ENCODE results near the gene SNRNP35.

The SNRNP35 gene

GRCh38 chr12:123494124-123494851 is 36.3 kb downstream of the SNRNP35 start (continued):
- TF ChIP-seq TSHZ2 (CRISPR knock-in tag; IDR thresholded peaks at IDR 0.05) (no peak), ZC3H10 (CRISPR knock-in tag; IDR thresholded peaks at IDR 0.05) (no peak), CSRNP3 (CRISPR knock-in tag; IDR thresholded peaks at IDR 0.05) (no peak), PPARA (CRISPR knock-in tag; IDR thresholded peaks at IDR 0.05; ENCODE audit: borderline replicate concordance) (no peak), TCF4 (CRISPR knock-in tag; IDR thresholded peaks at IDR 0.05; ENCODE audit: borderline replicate concordance) (no peak)

- no peak for TF ChIP-seq BACH2 (CRISPR knock-in tag; IDR thresholded peaks at IDR 0.05; ENCODE audit: borderline replicate concordance)
- TF ChIP-seq CSDC2 (CRISPR knock-in tag; IDR thresholded peaks at IDR 0.05), result no peak
- TF ChIP-seq ZNF565 (CRISPR knock-in tag; conservative IDR thresholded peaks at IDR 0.05; ENCODE audit: low read depth), result no peak
- TF ChIP-seq, protein P1, sequence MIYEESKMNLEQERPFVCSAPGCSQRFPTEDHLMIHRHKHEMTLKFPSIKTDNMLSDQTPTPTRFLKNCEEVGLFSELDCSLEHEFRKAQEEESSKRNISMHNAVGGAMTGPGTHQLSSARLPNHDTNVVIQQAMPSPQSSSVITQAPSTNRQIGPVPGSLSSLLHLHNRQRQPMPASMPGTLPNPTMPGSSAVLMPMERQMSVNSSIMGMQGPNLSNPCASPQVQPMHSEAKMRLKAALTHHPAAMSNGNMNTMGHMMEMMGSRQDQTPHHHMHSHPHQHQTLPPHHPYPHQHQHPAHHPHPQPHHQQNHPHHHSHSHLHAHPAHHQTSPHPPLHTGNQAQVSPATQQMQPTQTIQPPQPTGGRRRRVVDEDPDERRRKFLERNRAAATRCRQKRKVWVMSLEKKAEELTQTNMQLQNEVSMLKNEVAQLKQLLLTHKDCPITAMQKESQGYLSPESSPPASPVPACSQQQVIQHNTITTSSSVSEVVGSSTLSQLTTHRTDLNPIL (CRISPR knock-in tag; IDR thresholded peaks at IDR 0.05; ENCODE audit: low read depth), result no peak
- no peak for TF ChIP-seq PPARA (CRISPR knock-in tag; IDR thresholded peaks at IDR 0.05; ENCODE audit: borderline replicate concordance)
- TF ChIP-seq SNAI2 (CRISPR knock-in tag; IDR thresholded peaks at IDR 0.05), result no peak
- no peak for TF ChIP-seq ZNF70 (CRISPR knock-in tag; IDR thresholded peaks at IDR 0.05)
- TF ChIP-seq GLIS3 (CRISPR knock-in tag; IDR thresholded peaks at IDR 0.05), result no peak
- no peak for TF ChIP-seq TSHZ2 (CRISPR knock-in tag; IDR thresholded peaks at IDR 0.05)
- no peak for TF ChIP-seq OSR1 (CRISPR knock-in tag; IDR thresholded peaks at IDR 0.05)
- no peak for TF ChIP-seq ZFP30 (CRISPR knock-in tag; IDR thresholded peaks at IDR 0.05)
- no peak for TF ChIP-seq PATZ1 (CRISPR knock-in tag; IDR thresholded peaks at IDR 0.05; ENCODE audit: borderline replicate concordance)
- TF ChIP-seq ZNF8 (CRISPR knock-in tag; IDR thresholded peaks at IDR 0.05), result no peak
- no peak for TF ChIP-seq ARNTL (CRISPR knock-in tag; IDR thresholded peaks at IDR 0.05; ENCODE audit: borderline replicate concordance, low read depth)
- no peak for TF ChIP-seq ESRRG (CRISPR knock-in tag; IDR thresholded peaks at IDR 0.05)
- no peak for TF ChIP-seq RARB (CRISPR knock-in tag; IDR thresholded peaks at IDR 0.05)
- TF ChIP-seq ZFP3 (CRISPR knock-in tag; IDR thresholded peaks at IDR 0.05), result no peak
- ATAC-seq, result no peak
Measured at GRCh38 chr12:123497065-123497464, 39.1 kb downstream of the SNRNP35 start.
